Stimulated activated CD8-positive, alpha-beta memory T cell treated with anti-CD3 and anti-CD28 coated beads, Interleukin-7, amount 100 ng/mL, for 1 hour (primary cell): Measurements from ENCODE around the gene HTRA3.

Source experiments
- DNase-seq, 2 donors: peaks; one replicate each; pipeline ENCODE4 v3.0.0-alpha.2; 2020; ENCODE audit warnings: low read depth in 2 of 2

HTRA3 gene

DNA sequence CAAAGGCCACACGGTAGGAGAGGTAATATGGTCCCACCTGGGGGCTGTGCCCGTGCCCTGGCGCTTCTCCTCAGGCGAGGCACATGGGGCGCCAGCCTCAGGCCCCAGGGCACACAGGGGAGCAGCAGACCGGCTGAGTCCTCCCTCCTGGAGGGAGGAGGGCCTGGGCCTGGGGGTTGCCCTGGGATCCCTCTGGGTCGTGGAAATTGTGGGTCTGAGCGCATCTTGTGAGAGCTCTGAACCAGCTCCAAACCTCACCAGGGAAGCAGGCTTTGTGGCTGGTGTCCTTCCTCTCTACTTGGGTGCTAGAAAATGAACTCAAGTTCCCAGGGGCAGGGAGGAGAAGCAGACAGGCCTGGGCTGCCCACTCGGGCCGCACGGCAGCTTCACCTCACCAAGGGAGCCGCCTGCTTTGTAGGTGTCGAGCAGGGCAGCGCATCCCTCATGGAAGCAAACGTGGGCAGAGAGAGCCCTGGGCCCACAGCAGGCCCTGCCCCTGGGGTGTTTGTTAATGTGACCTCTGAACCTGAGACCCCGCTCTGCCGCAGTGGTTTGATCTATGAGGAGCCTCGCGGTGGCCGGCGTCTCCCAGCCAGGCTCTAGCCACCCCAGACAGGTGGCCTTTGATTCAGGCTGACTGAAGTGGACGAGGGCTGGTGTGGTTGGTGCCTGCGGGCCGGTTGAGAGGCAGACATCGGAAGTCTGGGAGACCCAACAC is 10.8 kb downstream of the HTRA3 start:
- DNase-seq = no peak

DNA sequence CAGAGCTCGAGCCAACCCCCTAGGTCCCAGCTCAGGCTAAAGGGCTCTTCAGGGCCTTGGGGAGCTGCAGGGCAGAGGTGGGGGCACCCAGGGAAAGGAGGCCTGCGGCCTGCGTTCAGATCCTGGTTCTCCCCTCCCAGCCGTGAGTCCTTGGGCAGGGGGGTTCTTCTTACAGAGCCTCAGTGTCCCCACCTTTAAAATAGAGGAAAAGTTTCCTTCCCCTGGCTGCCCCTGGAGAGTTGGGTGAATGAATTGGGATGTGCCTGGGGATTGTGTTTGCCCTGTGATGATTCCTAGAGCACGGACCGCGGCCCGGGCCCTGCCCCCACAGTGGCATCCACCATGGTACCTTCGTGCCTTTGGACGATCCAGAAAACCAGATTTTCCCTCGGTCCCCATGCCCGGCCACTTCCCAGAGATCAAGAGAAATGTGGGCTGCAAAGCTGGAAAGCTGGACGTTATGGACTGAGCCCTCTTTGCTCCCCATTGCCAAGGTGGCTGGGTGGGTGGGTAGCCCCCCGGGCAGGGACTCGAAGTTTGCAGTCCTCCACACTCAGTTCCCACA is 11.4 kb downstream of the HTRA3 start:
- DNase-seq = no peak

DNA sequence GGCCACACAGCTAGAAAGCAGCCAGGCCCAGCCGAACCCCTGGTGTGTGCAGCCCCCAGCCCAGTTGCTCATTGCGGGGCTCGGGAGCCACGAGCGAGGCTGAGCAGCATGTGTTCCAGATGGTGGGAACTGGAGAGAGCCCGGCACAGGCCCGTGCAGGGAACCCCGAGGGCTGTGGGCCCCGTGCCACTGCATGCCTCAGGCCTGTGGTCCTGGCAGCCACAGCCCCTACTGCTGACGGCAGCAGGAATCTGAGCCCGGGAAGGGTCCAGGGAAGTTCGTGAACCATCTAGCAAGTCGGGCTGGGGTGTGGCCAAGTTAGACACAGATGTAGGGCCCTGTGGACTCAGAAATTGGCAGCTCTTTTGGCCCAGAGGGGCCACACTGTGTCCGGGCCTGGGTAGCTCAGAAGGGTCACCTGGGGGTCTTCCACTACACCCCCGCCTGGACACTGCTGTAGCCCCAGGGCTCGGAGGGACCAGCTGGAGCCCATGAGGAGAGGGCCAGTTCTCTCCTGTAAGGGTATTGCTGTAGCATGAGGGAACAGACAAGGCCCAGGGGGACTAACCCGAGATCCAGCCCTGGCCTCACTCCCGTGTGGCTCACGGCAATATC is 12.1 kb downstream of the HTRA3 start:
- DNase-seq = no peak

DNA sequence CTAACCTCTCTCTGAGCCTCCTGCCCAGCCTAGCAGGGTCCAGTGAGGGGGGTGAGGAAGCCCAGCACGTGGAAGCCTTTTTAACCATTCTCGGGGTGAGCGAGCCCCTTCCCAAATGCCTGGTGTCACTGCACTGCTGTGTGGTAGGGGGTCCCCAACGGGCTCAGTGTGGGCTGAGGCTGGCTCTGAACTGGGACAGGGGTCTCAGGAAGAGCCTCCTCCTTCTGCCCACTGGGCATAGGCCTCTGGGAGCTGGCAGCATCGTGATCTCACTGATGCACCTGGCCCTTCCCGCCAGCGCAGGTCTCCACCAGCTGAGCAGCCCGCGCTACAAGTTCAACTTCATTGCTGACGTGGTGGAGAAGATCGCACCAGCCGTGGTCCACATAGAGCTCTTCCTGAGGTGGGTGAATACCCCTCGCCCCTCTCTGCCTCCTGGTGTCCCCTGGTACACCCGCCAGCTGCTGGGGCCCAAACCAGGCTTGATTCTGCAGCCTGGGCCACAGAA is 12.6 kb downstream of the HTRA3 start:
- no peak for DNase-seq

DNA sequence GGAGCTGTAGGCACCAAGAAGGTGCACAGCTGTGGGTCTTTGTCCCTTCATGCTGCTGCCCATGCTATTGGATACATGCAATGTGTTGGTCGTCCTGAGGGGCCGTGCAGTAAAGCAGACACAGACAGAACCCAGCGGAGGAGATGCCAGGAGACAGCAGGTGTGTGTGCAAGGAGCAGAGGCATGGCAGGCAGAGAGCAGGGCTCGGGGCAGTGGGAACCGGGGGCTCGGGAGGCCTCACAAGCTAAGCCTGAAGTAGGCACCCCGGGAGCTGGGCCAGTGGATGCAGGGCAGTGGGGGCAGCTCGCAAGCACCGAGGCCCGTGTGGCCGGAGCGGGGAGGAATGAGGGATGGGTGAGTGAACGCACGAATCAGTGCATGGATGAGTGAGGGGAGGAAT is 13.2 kb downstream of the HTRA3 start:
- no peak for DNase-seq

DNA sequence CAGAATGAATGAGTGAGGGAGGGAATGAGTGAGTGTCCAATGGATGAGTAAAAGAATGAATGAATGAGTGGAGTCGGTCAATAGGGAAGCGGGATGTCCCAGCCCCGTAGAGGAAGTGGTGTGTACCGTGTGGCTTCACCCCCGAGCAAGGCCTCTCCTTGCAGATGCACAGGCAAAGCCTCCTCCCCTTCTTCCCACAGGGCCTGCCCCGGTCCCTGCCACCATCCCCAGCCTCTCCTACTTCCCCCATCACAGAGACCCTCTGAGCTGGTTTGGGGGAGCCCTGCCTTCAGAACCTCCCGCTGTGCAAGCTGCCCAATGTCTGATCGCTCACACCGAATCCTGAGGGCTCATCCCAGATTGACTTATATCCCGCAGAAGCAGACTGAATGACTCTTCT is 13.6 kb downstream of the HTRA3 start:
- DNase-seq = no peak

DNA sequence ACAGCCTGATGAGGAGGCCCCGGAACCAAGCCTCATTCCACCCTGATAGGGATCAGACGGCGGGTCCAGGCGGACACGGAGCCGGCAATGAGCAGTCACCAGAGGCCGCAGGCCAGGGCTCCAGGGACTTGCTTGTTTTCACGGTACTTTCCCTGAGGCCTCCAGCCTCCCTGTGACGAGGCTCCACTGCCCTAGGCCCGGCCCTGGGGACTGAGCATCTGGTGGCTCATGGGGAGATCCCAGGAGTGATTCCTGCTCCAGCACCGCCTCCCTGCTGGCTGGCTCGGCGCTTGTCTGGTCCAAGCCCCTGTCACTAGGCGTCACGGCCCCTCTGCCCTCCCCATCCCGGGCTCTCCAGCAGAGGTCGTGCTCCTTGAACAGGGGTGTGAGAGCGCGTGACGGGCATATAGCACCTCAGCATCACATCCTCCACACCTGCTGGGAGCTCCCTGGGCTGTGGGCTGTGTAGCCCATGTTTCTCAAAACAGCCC is 14.1 kb downstream of the HTRA3 start:
- DNase-seq = no peak

DNA sequence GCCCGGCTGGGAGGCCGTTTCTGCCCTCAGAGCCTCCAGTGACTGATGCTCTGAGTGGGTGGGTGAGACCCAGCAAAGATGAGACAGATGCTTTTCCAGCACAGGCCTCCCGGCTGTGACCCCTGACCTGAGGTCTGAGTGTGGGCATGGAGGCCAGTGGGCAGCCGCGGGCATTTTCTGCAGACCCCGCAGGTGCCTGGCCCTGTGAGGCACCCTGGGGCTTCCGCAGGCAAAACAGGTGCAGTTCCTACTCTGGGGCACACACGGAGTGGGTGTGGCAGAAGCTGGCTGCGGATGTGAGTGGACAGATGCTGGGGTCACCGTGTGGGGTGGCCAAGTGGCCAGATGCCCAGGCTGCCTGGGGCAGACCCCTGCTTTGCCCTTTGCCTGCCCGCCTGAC is 14.8 kb downstream of the HTRA3 start:
- DNase-seq = no peak

DNA sequence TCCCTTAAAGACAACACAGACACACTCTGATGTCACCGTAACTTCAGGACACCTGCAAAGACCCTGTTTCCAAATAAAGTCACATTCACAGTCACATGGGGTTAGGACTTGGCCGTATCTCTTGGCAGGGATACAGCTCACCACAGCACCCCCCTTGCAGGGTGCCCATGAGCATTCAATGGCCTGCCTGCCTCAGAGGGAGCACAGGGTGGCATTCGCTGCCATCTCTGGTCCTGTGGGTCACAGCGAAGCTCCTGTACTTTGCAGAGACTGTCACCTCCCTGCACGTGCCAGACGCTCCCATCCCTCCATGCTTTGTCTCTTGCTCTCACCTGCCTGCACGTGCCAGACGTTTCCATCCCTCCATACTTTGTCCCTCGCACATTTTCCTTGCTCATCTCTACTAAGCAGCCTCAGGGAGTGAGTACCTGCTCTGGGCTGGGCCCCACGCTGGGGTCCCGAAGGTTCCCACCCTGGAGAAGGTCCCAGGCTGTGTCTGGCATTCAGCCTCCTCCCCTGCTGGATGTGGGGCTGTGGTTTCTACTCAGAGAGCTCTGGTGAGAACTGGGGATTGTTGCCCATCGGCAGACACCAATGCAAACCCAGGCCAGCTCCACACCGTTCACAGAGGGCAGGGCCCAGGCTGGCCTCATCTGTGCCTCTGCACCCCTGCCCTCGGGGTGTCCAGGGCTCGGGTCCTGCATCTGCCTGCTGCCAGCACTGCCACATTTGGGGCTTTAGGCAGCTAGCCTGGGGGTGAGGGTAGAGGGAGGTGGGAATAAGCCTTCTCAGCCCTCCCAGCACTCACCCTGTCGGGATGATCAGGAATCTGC is 15.8 kb downstream of the HTRA3 start:
- no peak for DNase-seq

DNA sequence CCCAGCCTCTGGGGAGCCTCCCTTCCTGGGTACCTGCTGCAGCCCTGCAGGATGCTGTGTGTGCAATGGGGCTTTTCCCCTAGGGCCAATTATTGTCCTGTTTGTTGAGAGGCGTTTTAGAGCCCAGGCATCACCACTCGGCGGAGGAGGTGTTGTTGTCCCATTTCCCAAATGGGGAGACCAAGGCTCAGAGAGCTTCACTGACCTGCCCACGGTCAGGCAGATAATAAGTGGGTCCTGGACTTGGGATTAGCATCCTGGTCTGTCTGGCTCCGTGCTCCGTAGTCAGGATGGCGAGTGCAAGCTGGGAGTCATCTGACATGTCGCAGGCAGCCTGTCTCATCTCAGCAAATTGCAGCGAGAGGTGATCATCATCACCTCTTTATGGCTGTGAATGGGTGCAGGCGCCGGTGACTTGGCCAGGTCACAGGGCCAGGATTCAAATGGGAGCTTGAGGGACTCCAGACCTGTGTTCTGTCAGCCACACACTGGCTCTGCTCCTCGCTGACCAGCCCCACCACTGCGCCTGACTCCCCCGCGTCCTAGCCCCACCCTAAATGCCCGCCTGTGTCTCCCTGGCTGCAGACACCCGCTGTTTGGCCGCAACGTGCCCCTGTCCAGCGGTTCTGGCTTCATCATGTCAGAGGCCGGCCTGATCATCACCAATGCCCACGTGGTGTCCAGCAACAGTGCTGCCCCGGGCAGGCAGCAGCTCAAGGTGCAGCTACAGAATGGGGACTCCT is 16.6 kb downstream of the HTRA3 start:
- no peak for DNase-seq

DNA sequence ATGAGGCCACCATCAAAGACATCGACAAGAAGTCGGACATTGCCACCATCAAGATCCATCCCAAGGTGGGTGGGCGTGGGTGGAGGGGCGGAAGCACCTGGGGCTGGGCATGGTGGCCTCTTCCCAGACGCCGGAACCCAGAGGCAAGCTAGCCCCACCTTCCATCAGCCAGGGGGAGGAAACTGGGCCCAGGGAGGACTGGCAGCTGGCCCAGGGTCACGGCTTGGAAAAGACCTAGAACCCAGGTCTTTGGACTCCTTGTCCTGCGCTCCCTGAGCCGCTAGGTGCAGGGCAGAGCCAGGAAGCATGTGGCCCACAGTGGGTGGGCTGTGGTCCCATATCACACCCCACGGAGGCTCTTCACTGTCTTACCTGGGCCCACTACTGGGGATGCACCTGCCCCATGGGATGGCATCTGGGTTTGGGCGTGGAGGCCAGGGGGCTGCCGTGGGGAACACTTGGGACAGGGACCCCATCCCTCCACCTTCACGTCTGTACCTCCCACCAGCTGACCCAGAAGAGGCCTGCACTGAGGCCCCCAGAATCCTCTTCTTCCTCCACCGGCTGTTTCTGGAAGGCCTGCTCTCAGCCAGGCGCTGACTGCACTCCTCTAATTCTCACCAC is 17.3 kb downstream of the HTRA3 start:
- no peak for DNase-seq

DNA sequence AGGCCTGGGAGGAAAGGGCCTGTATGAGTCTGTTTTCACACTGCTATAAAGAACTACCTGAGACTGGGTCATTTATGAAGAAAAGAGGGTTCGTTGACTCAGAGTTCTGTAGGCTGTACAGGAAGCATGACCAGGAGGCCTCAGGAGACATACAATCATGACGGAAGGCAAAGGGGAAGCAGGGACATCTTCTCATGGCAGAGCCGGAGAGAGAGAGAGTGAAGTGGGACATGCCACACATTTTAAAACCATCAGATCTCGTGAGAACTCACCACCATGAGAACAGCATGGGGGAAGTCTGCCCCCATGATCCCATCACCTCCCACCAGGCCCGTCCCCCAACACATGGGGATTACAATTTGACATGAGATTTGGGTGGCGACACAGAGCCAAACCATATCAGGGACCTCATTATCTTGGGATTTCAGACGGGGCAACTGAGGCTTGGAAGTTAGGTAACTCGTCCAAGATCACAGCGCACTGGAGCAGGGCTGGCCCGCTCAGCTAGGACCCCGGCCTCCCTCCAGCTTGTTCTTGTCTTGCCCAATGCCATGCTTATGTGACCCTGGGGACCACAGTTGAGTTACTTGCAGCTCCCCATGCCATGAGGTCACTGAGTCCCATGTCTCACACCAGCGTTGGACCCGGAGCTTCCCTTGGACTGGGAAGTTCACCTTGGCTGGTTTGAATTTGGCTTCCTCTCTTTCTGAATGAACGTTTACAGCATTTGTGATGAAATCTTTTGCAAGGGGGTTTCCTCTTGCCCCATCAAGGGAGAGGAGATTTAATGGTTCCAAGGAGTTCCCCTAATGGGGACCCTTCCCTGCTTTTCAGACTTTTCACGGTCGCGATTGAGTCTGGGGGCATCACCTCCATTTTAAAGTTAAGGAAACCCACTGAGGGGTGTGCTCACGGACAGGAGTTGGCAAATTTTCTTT is 18.1 kb downstream of the HTRA3 start:
- no peak for DNase-seq

DNA sequence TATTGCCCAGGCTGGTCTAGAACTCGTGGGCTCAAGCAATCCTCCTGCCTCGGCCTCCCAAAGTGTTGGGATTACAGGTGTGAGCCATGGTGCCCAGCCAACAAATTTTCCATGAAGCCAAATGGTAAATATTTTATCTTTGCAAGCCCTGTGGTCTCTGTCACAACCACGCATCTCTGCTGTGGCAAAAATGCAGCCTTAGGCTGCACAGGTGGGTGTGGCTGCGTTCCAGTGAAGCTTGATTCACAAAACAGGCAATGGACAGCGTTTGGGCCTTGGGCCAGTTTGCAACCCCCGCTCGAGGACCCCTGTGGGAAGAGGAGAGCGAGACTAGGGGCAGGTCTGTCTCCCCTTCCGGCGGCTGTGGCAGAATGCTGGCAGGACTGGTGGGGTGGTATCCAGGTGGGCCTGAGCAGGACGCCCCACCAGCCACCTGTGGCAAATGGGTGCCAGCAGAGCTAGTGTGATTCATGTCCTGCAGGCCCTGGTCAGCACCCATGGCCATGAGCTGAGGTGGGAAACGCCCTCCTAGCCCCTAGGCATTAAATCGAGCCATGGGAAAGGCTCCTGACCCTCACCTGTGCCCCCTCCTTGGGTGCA is 19.7 kb downstream of the HTRA3 start:
- no peak for DNase-seq

DNA sequence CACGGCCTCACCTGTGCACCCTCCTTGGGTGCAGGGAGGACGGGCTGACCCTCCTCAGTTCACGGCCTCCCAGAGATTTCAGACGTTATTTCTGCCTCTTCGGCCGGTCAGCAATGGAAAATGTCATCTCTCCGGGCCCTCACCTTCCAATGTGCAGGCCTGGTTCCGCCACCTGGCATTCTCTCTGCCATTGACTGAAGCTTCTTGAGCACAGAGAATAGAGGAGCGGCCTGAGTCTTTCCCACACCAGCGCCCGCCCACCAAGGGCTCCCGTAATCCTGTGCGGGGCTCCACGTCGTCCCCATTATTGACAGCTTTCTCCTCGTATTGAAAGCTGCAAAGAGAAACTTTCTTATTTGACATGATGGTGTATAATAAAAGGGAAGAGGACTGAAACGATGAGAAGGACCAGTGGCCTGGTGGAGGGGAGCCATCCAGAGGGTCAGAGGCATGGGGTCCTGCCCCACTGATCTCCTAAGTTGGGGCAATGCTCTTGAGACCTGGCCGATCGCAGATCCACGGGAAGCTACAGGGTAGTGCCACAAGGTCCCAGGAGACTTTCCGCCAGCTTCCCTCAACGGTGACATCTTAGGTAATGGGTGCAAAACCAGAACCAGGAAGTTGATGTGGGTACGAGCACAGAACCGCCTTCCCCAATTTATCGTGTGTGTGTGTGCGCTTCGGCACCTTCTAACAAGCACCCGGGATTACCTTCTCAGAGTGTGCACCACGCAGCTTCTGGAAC is 20.6 kb downstream of the HTRA3 start:
- DNase-seq = no peak

DNA sequence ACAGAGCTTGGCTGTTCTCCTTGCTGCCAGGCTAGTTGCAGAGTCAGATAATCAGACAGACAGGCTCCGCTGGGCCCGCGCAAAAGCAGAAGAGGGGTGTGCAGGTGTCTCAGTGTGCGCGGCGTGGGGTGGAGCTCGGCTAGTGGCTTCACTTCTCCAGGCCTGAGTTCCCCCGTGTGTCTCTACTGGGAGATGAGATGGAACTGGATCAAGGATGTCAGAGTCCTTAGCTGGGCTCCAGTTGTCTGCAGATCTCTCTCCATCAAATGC is 21.1 kb downstream of the HTRA3 start:
- no peak for DNase-seq

DNA sequence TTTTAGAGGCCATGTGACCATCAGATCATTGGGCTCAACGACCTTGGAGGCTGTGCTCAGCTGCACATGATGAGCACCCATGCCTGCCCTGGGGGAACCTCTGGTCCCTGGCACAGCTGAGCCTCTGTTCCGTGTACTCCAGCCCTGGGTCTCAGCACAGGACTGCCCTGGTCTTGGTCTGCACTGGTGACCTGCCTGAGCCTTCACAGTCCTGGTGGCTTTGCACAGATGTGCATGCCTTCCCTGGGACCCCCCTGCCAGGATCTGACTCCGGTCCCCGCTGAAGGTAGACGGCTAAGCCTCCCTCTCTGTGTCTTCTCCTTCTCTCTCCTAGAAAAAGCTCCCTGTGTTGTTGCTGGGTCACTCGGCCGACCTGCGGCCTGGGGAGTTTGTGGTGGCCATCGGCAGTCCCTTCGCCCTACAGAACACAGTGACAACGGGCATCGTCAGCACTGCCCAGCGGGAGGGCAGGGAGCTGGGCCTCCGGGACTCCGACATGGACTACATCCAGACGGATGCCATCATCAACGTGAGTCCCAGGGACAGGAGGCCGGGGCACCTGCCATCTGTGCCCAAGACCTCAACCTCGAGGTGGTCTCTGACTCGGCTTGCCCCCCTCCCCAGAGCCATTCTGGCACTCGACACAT is 21.6 kb downstream of the HTRA3 start:
- DNase-seq = no peak

DNA sequence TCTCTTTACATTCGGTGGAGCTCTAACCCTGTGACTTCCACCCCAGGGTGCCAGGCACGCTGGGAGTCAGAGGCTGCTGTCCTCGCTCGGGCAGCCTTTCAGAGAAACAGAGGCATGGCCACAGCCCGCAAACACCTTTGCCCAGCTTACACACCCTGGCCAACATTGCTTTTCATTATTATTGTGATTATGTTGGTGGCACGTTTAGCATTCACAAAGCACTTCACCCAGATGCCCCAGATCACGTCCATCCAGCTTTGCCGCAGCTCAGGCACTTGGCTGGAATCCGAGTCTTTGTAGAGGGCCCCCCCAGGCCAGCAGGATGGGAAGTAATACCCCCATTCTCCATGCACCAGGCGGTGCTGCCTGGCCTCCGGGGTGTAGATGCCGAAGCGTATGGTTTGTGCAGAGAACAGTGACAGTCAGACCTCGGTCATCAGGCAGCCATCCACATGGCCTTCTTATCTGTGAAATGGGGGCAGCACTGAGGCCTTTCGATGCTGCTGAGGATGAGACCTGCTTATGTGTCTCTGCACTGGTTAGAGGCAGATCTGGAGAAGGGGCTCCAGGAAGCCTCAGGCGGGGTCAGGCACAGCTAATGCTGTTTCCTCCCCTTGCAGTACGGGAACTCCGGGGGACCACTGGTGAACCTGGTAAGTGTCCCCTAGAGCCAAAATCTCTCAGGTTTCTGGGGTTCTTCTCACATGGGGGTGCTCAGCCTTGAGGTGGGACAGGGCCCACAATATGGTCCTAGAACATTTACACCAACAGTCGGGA is 22.3 kb downstream of the HTRA3 start:
- no peak for DNase-seq
